Esophagus squamous epithelium (tissue), 5 donors: Measurements from ENCODE around the gene ENDOU. TPM values are rescaled to one million over a fixed set of nuclear protein-coding genes. Genes with fewer than 3 reads are reported as not detected.

Experiments
- DNase-seq: peaks from one replicate; lab custom pipeline; 2025; lab: John Stamatoyannopoulos, UW
- H3K27ac ChIP-seq, 4 donors: fragments of 200-600 bp; sonication (generic); one replicate each; pipeline ENCODE4 v1.5.1; 2016 to 2019; ENCODE audit warnings: mild to moderate bottlenecking in 1 of 4
- H3K27me3 ChIP-seq, 4 donors: fragments of 200-600 bp; sonication (generic); 1 replicate in 3 of 4; 2 replicates in 1 of 4; pipeline versions ENCODE4 v1.5.1 to v1.6.0; 2017 to 2021; ENCODE audit warnings: antibody characterized with exemption in 1 of 4
- H3K36me3 ChIP-seq, 3 donors: fragments of 200-600 bp; sonication (generic); one replicate each; pipeline ENCODE4 v1.5.1; 2016 to 2019
- H3K4me1 ChIP-seq, 3 donors: fragments of 200-600 bp; sonication (generic); one replicate each; pipeline ENCODE4 v1.5.1; 2017 to 2019
- H3K4me3 ChIP-seq, 4 donors: fragments of 200-600 bp; sonication (generic); 1 replicate in 3 of 4; 2 replicates in 1 of 4; pipeline ENCODE4 v1.5.1; 2016 to 2019; ENCODE audit warnings: mild to moderate bottlenecking in 2 of 4, moderate library complexity in 1 of 4
- H3K9me3 ChIP-seq, 3 donors: fragments of 200-600 bp; sonication (generic); one replicate each; pipeline ENCODE4 v1.5.1; 2016 to 2019
- CTCF ChIP-seq, 6 experiments: fragments of 450-650 bp in 4 of 6; fragments of 200-600 bp in 2 of 6; sonication (generic) in 2 of 6; IDR thresholded peaks; one replicate each; pipeline ENCODE4 v1.5.1; 2016 to 2019; ENCODE audit warnings: antibody characterized with exemption in 6 of 6, mild to moderate bottlenecking in 4 of 6, moderate library complexity in 4 of 6
- POLR2A ChIP-seq, 4 donors: fragments of 450-650 bp; IDR thresholded peaks; one replicate each; pipeline ENCODE4 v1.6.1; 2017; ENCODE audit warnings: antibody characterized with exemption in 4 of 4, mild to moderate bottlenecking in 4 of 4, moderate library complexity in 3 of 4
- WGBS, 2 donors: methylation state at CpG; one replicate each; pipeline ENCODE4 v1.1.5; 2018; 5-methylcytosine and 5-hydroxymethylcytosine counted together
- intact Hi-C: fragments of 100-400 bp; cut with DNase I; formaldehyde crosslinking; loops from one replicate; pipeline ENCODE4 v1.15.0; 2022
- total RNA-seq, 4 donors: library from RNA; depleted of rRNA; stranded (reverse); fragments of >200 nt; gene quantifications; one replicate each; pipeline ENCODE4 v1.1.0, GENCODE V29; 2016
- donor health status: DM: yes; HTN: yes; CAD: no.

Gene ENDOU
- total RNA-seq, 4 donors from 2014 or later = 39.8 to 112 (median 46.3) TPM

DNA sequence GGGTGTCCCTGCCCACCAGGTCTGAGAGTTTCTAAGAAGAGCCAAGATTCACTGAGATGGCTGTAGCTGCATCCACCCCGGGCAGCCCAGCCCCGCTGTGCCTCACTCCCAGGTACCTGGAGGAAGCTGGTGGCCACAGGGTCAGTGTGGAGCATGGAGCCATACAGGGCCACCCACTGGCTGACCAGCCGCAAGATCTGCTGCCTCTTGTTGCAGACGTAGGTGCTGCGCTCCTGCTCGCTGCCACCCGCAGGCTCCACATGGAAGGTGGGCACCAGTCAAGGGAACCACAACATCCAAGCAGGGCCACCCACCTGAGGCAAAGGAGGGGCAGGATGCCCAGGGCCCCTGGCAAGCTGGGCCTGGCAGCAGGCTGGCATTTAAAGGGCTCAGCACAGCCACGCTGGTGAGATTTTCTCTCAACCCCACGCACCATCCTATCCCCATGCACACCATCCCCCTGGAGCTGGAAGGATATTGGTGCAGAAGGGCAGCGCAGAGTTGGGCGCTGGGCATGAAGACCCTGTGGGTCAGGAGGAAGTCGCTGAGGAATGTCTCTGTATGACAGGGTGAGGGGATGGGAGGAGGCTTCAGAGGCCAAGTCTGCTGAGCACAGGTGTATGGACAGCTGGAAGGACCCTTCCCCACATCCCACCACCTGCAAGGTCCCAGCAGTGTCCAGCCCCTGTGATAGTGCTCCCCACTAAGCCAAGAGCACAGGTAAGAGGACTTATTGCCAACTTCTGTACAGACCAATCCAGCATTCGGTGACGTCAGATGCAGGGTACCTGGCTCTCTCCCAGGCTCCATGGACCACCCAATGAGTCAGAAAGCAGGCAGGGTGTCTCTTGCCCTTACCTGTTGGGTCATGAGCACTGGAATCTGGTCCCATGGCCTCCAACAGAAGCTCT, 22.6 kb upstream of the ENDOU start:
- no peak for DNase-seq
- H3K27ac ChIP-seq = no peak overlapping the region
- 67 to 81% methylated on average over 2 to 8 of the region's 14 CpGs for WGBS, 2 donors
- H3K4me1 ChIP-seq = peaks cover 17 to 38% (median 21%) of the 10 kb centered on the region in 3 donors
- no peaks in the 10 kb centered on the region for H3K27me3 ChIP-seq
- no peak for TF ChIP-seq POLR2A (IDR thresholded peaks at IDR 0.05)
- no peak for TF ChIP-seq CTCF (IDR thresholded peaks at IDR 0.05)
- H3K4me3 ChIP-seq = no peak overlapping the region
- H3K9me3 ChIP-seq = no peaks in the 10 kb centered on the region
- H3K36me3 ChIP-seq = peaks cover 5 to 60% (median 6%) of the 10 kb centered on the region in 3 donors
- intact Hi-C loops = loop anchor here (10.0 kb wide), 1 partner anchor 87 kb away; no protein-coding TSS in a partner anchor

GRCh38 chr12:47747126-47747525, 21.8 kb upstream of the ENDOU start:
- H3K4me3 ChIP-seq = no peak overlapping the region
- peaks cover 10 to 38% (median 16%) of the 10 kb centered on the region in 3 donors for H3K4me1 ChIP-seq
- TF ChIP-seq POLR2A (IDR thresholded peaks at IDR 0.05) = no peak
- intact Hi-C loops = loop anchor here (10.0 kb wide), 1 partner anchor 88 kb away; no protein-coding TSS in a partner anchor
- H3K9me3 ChIP-seq = no peaks in the 10 kb centered on the region
- no peak for DNase-seq
- H3K27ac ChIP-seq = peak overlapping the region in 1 of 4 donors; percentile 3
- H3K36me3 ChIP-seq = peaks cover 5 to 59% (median 6%) of the 10 kb centered on the region in 3 donors
- H3K27me3 ChIP-seq = no peaks in the 10 kb centered on the region
- 75 to 79% methylated on average over 4 of the region's 4 CpGs for WGBS, 2 donors

- no peak overlapping the region for H3K27ac ChIP-seq
- no peak overlapping the region for H3K4me3 ChIP-seq
- 40 to 89% methylated on average over 1 to 3 of the region's 7 CpGs for WGBS, 2 donors
- no peaks in the 10 kb centered on the region for H3K27me3 ChIP-seq
- no peaks in the 10 kb centered on the region for H3K9me3 ChIP-seq
- H3K36me3 ChIP-seq = peaks cover 5 to 53% (median 6%) of the 10 kb centered on the region in 3 donors
- peaks cover 8 to 38% (median 13%) of the 10 kb centered on the region in 3 donors for H3K4me1 ChIP-seq
- intact Hi-C loops = loop anchor here (10.0 kb wide), 1 partner anchor 88 kb away; no protein-coding TSS in a partner anchor
- no peak for DNase-seq
- TF ChIP-seq POLR2A (IDR thresholded peaks at IDR 0.05) = no peak
- no peak for TF ChIP-seq CTCF (IDR thresholded peaks at IDR 0.05)
Measured at GRCh38 chr12:47746523-47746922, 21.2 kb upstream of the ENDOU start.

- H3K36me3 ChIP-seq = peaks cover 5 to 49% (median 6%) of the 10 kb centered on the region in 3 donors
- H3K27me3 ChIP-seq = no peaks in the 10 kb centered on the region
- no peak overlapping the region for H3K4me3 ChIP-seq
- no peak for TF ChIP-seq POLR2A (IDR thresholded peaks at IDR 0.05)
- no peak for TF ChIP-seq CTCF (IDR thresholded peaks at IDR 0.05)
- 83 to 88% methylated on average over 5 of the region's 5 CpGs for WGBS, 2 donors
- DNase-seq = no peak
- no peaks in the 10 kb centered on the region for H3K9me3 ChIP-seq
- H3K27ac ChIP-seq = no peak overlapping the region
- intact Hi-C loops = loop anchor here (10.0 kb wide), 1 partner anchor 89 kb away; no protein-coding TSS in a partner anchor
- peaks cover 8 to 38% (median 15%) of the 10 kb centered on the region in 3 donors for H3K4me1 ChIP-seq
Measured at GRCh38 chr12:47746073-47746472, 20.8 kb upstream of the ENDOU start.

DNA sequence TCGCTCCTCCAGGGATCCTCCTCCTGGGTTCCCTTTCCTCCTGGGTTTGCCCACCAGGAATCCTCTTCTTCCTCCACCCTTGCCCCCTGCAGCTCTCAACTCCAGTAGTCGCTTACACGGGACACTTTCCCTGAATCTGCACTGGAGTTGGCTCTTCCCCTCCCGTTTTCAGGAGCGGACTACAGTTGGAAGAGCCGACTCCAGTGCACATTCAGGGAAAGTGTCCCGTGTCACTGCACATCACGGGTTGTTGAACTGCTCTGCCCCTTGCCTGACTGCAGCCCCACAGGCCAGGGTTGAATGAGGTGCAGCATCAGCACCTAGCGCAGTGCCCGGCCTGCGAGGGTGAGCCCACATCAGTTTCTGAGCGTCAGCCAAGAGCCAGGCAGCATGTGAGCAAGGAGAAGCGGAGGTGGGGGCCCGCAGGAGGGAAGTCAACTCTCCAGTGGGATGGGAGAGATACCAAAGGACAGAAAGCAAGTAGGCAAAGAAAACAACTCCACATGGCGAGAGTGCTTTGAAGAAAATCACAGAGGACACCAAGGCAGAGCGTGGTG, 20.3 kb upstream of the ENDOU start:
- DNase-seq = no peak
- no peaks in the 10 kb centered on the region for H3K27me3 ChIP-seq
- TF ChIP-seq POLR2A (IDR thresholded peaks at IDR 0.05) (no peak), CTCF (IDR thresholded peaks at IDR 0.05) (no peak)
- peaks cover 5 to 44% (median 6%) of the 10 kb centered on the region in 3 donors for H3K36me3 ChIP-seq
- H3K4me3 ChIP-seq = no peak overlapping the region
- no peak overlapping the region for H3K27ac ChIP-seq
- WGBS, 2 donors = 74 to 83% methylated on average over 10 of the region's 16 CpGs
- peaks cover 14 to 39% (median 20%) of the 10 kb centered on the region in 3 donors for H3K4me1 ChIP-seq
- intact Hi-C loops = loop anchor here (10.0 kb wide), 1 partner anchor 89 kb away; no protein-coding TSS in a partner anchor
- H3K9me3 ChIP-seq = no peaks in the 10 kb centered on the region
